IMR-90 (cell line): ENCODE results near the gene LRRFIP1. TPM values are rescaled to one million over a fixed set of nuclear protein-coding genes. Genes with fewer than 3 reads are reported as not detected.

Experiments
- ATAC-seq: fragments of 200-7000 bp; cut with Tn5 transposase; 2 replicates; pipeline ENCODE4 v1.9.1; 2020; ENCODE audit warnings: low read depth, mild to moderate bottlenecking, moderate library complexity
- BruUV-seq: library from RNA; stranded (reverse); fragments of 400-500 nt; replicated peaks from 2 replicates; lab custom pipeline; 2021; lab: Mats Ljungman, UMichigan
- CTCF ChIA-PET: fragments of 300-600 bp; formaldehyde crosslinking; extraction: SDS; loops from one replicate; lab custom pipeline; 2021; ENCODE audit warnings: antibody characterized with exemption; lab: Yijun Ruan, JAX
- POLR2A ChIA-PET: fragments of 300-600 bp; sonication (Branson Sonifier 250); formaldehyde crosslinking; loops from one replicate; lab custom pipeline; 2022; ENCODE audit warnings: antibody characterized with exemption; ENCODE audit not compliant: unreplicated experiment; lab: Charles Lee
- DNase-seq: peaks from one replicate; pipeline ENCODE4 v3.0.0; 2013
- H2AFZ ChIP-seq: replicated peaks from 2 replicates; pipeline ENCODE3; 2013; ENCODE audit warnings: low read length, mild to moderate bottlenecking; ENCODE audit not compliant: poor library complexity
- H2AK5ac ChIP-seq: 2 replicates; pipeline ENCODE4 v1.6.1; 2013; ENCODE audit warnings: low read depth, low read length, inconsistent platforms
- H2AK9ac ChIP-seq: replicated peaks from 2 replicates; pipeline ENCODE3; 2013; ENCODE audit warnings: mild to moderate bottlenecking, low read depth, low read length, moderate library complexity; ENCODE audit not compliant: poor library complexity
- H2BK120ac ChIP-seq: 2 replicates; pipeline ENCODE4 v1.6.1; 2013; ENCODE audit warnings: low read depth, low read length, inconsistent platforms
- H2BK15ac ChIP-seq: 3 replicates; pipeline ENCODE4 v1.6.1; 2013; ENCODE audit warnings: low read depth, low read length, inconsistent platforms
- H2BK20ac ChIP-seq: 2 replicates; pipeline ENCODE4 v1.6.1; 2013; ENCODE audit warnings: low read depth, mild to moderate bottlenecking, inconsistent platforms, low read length, moderate library complexity
- H2BK5ac ChIP-seq: 2 replicates; pipeline ENCODE4 v1.6.1; 2013; ENCODE audit warnings: mild to moderate bottlenecking, low read depth, low read length, inconsistent platforms; ENCODE audit not compliant: poor library complexity, severe bottlenecking
- H3K14ac ChIP-seq: replicated peaks from 2 replicates; pipeline ENCODE4 v1.6.1; 2013; ENCODE audit warnings: low read depth, low read length, inconsistent platforms
- H3K18ac ChIP-seq: 2 replicates; pipeline ENCODE4 v1.6.1; 2013; ENCODE audit warnings: low read depth, low read length, control low read depth
- H3K23ac ChIP-seq: 2 replicates; pipeline ENCODE4 v1.6.1; 2013; ENCODE audit warnings: low read depth, low read length, inconsistent platforms
- H3K27ac ChIP-seq: 2 replicates; pipeline ENCODE4 v1.5.1; 2013; ENCODE audit warnings: mild to moderate bottlenecking, control low read depth, low read length; ENCODE audit not compliant: insufficient read depth
- H3K27me3 ChIP-seq: 2 replicates; pipeline ENCODE4 v1.6.1; 2013; ENCODE audit warnings: low read length; ENCODE audit not compliant: control insufficient read depth, insufficient read depth
- H3K36me3 ChIP-seq: 2 replicates; pipeline ENCODE4 v1.6.1; 2013; ENCODE audit warnings: low read length, mixed read lengths; ENCODE audit not compliant: control insufficient read depth, insufficient read depth
- H3K4ac ChIP-seq: 2 replicates; pipeline ENCODE4 v1.6.1; 2013; ENCODE audit warnings: low read depth, low read length, inconsistent platforms
- H3K4me1 ChIP-seq: 2 replicates; pipeline ENCODE4 v1.6.1; 2013; ENCODE audit warnings: low read length, mixed read lengths; ENCODE audit not compliant: control insufficient read depth, insufficient read depth
- H3K4me2 ChIP-seq: 2 replicates; pipeline ENCODE4 v1.6.1; 2013; ENCODE audit warnings: low read depth, mild to moderate bottlenecking, control low read depth, low read length, moderate library complexity
- H3K4me3 ChIP-seq: 2 replicates; pipeline ENCODE4 v1.5.1; 2013; ENCODE audit warnings: low read depth, mild to moderate bottlenecking, control low read depth, low read length, moderate library complexity; ENCODE audit not compliant: insufficient read depth
- H3K56ac ChIP-seq: 2 replicates; pipeline ENCODE4 v1.6.1; 2013; ENCODE audit warnings: low read length, inconsistent platforms; ENCODE audit not compliant: insufficient read depth; ENCODE audit errors: extremely low read depth
- H3K79me1 ChIP-seq, 2 experiments: 2 replicates each; pipeline ENCODE4 v1.6.1; 2013; ENCODE audit warnings: low read length in 2 of 2, inconsistent platforms in 1 of 2, low read depth in 1 of 2
- H3K9ac ChIP-seq: 2 replicates; pipeline ENCODE4 v1.6.1; 2013; ENCODE audit warnings: low read depth, low read length, control low read depth
- H3K9me1 ChIP-seq: 2 replicates; pipeline ENCODE4 v1.6.1; 2013; ENCODE audit warnings: low read length, inconsistent platforms; ENCODE audit not compliant: insufficient read depth
- H3K9me3 ChIP-seq: 2 replicates; pipeline ENCODE4 v1.6.1; 2013; ENCODE audit warnings: low read length; ENCODE audit not compliant: control insufficient read depth, insufficient read depth
- H4K20me1 ChIP-seq: 2 replicates; pipeline ENCODE4 v1.6.1; 2013; ENCODE audit warnings: low read length, inconsistent platforms; ENCODE audit not compliant: insufficient read depth
- H4K5ac ChIP-seq: 2 replicates; pipeline ENCODE4 v1.6.1; 2013; ENCODE audit warnings: mild to moderate bottlenecking, low read depth, low read length, control low read depth
- H4K8ac ChIP-seq, 2 experiments: 2 replicates each; pipeline ENCODE4 v1.6.1; 2013; ENCODE audit warnings: low read depth in 2 of 2, low read length in 2 of 2, control low read depth in 1 of 2, inconsistent platforms in 1 of 2
- H4K91ac ChIP-seq: 2 replicates; pipeline ENCODE4 v1.6.1; 2013; ENCODE audit warnings: low read depth, low read length, inconsistent platforms; ENCODE audit not compliant: insufficient read depth
- CHD1 ChIP-seq: IDR thresholded peaks from 2 replicates; pipeline ENCODE4 v1.6.1; 2012; ENCODE audit warnings: low read depth, low read length, improper control_type of control experiment
- ELK1 ChIP-seq: fragments of 150-350 bp; IDR thresholded peaks from 2 replicates; pipeline ENCODE4 v1.6.1; 2016; ENCODE audit warnings: low read depth, mild to moderate bottlenecking, low read length, moderate library complexity, borderline replicate concordance
- FOS ChIP-seq: fragments of 150-350 bp; IDR thresholded peaks from 2 replicates; pipeline ENCODE4 v1.6.1; 2016; ENCODE audit warnings: low read depth, low read length
- MAZ ChIP-seq: IDR thresholded peaks from 2 replicates; pipeline ENCODE4 v1.6.1; 2012; ENCODE audit warnings: low read depth, mild to moderate bottlenecking, low read length, improper control_type of control experiment, moderate library complexity, borderline replicate concordance
- NFE2L2 ChIP-seq: fragments of 150-350 bp; IDR thresholded peaks from 2 replicates; pipeline ENCODE4 v1.6.1; 2016; ENCODE audit warnings: low read depth, mild to moderate bottlenecking, low read length
- RAD21 ChIP-seq: IDR thresholded peaks from 2 replicates; pipeline ENCODE4 v1.6.1; 2012; ENCODE audit warnings: low read length, improper control_type of control experiment
- RCOR1 ChIP-seq: IDR thresholded peaks from 2 replicates; pipeline ENCODE4 v1.6.1; 2012; ENCODE audit warnings: mild to moderate bottlenecking, low read length, improper control_type of control experiment; ENCODE audit not compliant: insufficient replicate concordance
- RFX5 ChIP-seq: IDR thresholded peaks from 2 replicates; pipeline ENCODE4 v1.8.0; 2012; ENCODE audit warnings: low read depth, mild to moderate bottlenecking, low read length, moderate library complexity
- USF2 ChIP-seq: fragments of 150-350 bp; IDR thresholded peaks from 2 replicates; pipeline ENCODE4 v1.6.1; 2017; ENCODE audit warnings: mild to moderate bottlenecking, antibody characterized with exemption, low read length, low read depth
- WGBS, 2 experiments: methylation state at CpG; one replicate each; pipeline versions ENCODE4 v1.1.5 to v1.1.7; 2013; ENCODE audit warnings: missing lambda C conversion rate in 2 of 2; ENCODE audit not compliant: insufficient read length in 1 of 2; ENCODE audit errors: extremely low coverage in 2 of 2; 5-methylcytosine and 5-hydroxymethylcytosine counted together
- dilution Hi-C: fragments of 300-500 bp; cut with HindIII; formaldehyde crosslinking; loops from one replicate; pipeline ENCODE4 v1.14.3; 2018; ENCODE audit warnings: low sequenced_read_pairs; ENCODE audit not compliant: unreplicated experiment
- in situ Hi-C: fragments of 300-500 bp; cut with MboI; formaldehyde crosslinking; loops from 3 replicates; pipeline ENCODE4 v1.14.3; 2019; ENCODE audit warnings: low sequenced_read_pairs, inconsistent platforms, mixed read lengths
- intact Hi-C: fragments of 100-400 bp; cut with micrococcal nuclease; formaldehyde crosslinking; loops from 2 replicates; pipeline ENCODE4 v1.10.0; 2022
- polyA plus RNA-seq, 3 experiments: library from polyadenylated mRNA; depleted of rRNA; stranded (reverse); fragments of >200 nt; gene quantifications; 2 replicates each; pipeline ENCODE4 v1.2.3, GENCODE V29; 2012; ENCODE audit warnings: low replicate concordance in 1 of 3
- total RNA-seq: library from RNA; depleted of rRNA; stranded (reverse); fragments of >200 nt; gene quantifications from 2 replicates; pipeline ENCODE4 v1.2.3, GENCODE V29; 2012
- TF ChIP-seq, protein P1 (sequence below): conservative IDR thresholded peaks from 2 replicates; pipeline ENCODE4 v1.5.1; 2012; ENCODE audit warnings: mild to moderate bottlenecking, low read depth, low read length, improper control_type of control experiment

LRRFIP1 gene
- total and polyA plus RNA-seq, 2 of the 4 experiments (the other 2 are of a cell fraction): 52.2 to 54.4 TPM

- peaks cover 54% of the 10 kb centered on the region for H4K20me1 ChIP-seq
- H2AK9ac ChIP-seq: peak overlapping the region; percentile 83
- no peak overlapping the region for H4K5ac ChIP-seq
- no peak overlapping the region for H3K4me2 ChIP-seq
- POLR2A ChIA-PET: no interaction called here
- H3K18ac ChIP-seq: no peak overlapping the region
- H3K36me3 ChIP-seq: peaks cover 2% of the 10 kb centered on the region; the same call in 1 of the 2 replicates
- no peak overlapping the region for H2AFZ ChIP-seq
- H3K27ac ChIP-seq: no peak overlapping the region
- CTCF ChIA-PET: no interaction called here
- intact Hi-C loops (loop anchor here (5.0 kb wide), 1 partner anchor 35 kb away; no protein-coding TSS in a partner anchor), in situ Hi-C loops (loop anchor here (25.0 kb wide), 1 partner anchor 615 kb away; no protein-coding TSS in a partner anchor), dilution Hi-C loops (no loop called here)
- H3K4ac ChIP-seq: 0 out of 2 replicates have a peak overlapping the region, but pooled peaks have one; percentile 20
- H2BK5ac ChIP-seq: peak overlapping the region; percentile 66
- H2BK120ac ChIP-seq: no peak overlapping the region
- peak overlapping the region; percentile 67; the same call in 1 of the 2 replicates for H2AK5ac ChIP-seq
- H3K9me1 ChIP-seq: peaks cover 26% of the 10 kb centered on the region
- peak overlapping the region; percentile 25; the same call in 1 of the 2 replicates for H3K14ac ChIP-seq
- H3K56ac ChIP-seq: no peak overlapping the region
- peaks cover 22 to 86% of the 10 kb centered on the region in 2 experiments for H3K79me1 ChIP-seq
- H3K9ac ChIP-seq: no peak overlapping the region
- no peaks in the 10 kb centered on the region for H3K27me3 ChIP-seq
- peaks cover 20% of the 10 kb centered on the region for H3K4me1 ChIP-seq
- H2BK15ac ChIP-seq: no peak overlapping the region
- no TSS peak for BruUV-seq
- TF ChIP-seq USF2 (no peak), RAD21 (no peak), ELK1 (no peak), CHD1 (no peak), NFE2L2 (no peak), RCOR1 (no peak), RFX5 (no peak), MAZ (no peak), FOS (no peak)
- TF ChIP-seq, protein P1, sequence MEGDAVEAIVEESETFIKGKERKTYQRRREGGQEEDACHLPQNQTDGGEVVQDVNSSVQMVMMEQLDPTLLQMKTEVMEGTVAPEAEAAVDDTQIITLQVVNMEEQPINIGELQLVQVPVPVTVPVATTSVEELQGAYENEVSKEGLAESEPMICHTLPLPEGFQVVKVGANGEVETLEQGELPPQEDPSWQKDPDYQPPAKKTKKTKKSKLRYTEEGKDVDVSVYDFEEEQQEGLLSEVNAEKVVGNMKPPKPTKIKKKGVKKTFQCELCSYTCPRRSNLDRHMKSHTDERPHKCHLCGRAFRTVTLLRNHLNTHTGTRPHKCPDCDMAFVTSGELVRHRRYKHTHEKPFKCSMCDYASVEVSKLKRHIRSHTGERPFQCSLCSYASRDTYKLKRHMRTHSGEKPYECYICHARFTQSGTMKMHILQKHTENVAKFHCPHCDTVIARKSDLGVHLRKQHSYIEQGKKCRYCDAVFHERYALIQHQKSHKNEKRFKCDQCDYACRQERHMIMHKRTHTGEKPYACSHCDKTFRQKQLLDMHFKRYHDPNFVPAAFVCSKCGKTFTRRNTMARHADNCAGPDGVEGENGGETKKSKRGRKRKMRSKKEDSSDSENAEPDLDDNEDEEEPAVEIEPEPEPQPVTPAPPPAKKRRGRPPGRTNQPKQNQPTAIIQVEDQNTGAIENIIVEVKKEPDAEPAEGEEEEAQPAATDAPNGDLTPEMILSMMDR: no peak
- no peak overlapping the region; the same call in 1 of the 2 replicates for H2BK20ac ChIP-seq
- WGBS, 2 experiments: 100% methylated on average over 4 of the region's 5 CpGs; no CpG with 5 or more reads in 1 of the 2 experiments
- ATAC-seq (no peak), DNase-seq (peak; percentile 59)
- peak overlapping the region; percentile 38; the same call in 1 of the 2 replicates for H3K23ac ChIP-seq
- H4K8ac ChIP-seq: peak overlapping the region in 1 of 2 experiments; percentile 15; a peak in 1 of 4 replicates
- H4K91ac ChIP-seq: no peak overlapping the region
- no peak overlapping the region for H3K4me3 ChIP-seq
- H3K9me3 ChIP-seq: no peaks in the 10 kb centered on the region
These were observed 100.0 kb downstream of the LRRFIP1 start for GRCh38 chr2:237727363-237727762.
